Right atrium auricular region (tissue), 2 donors: ENCODE measurements around the gene NPIPB6. TPM values are rescaled to one million over a fixed set of nuclear protein-coding genes. Genes with fewer than 3 reads are reported as not detected.

Experiments
- DNase-seq: peaks from one replicate; pipeline ENCODE4 v3.0.0-alpha.2; 2019; ENCODE audit warnings: low spot score
- H3K27ac ChIP-seq, 2 donors: fragments of 200-600 bp; sonication (generic); 1 replicate in 1 of 2; 2 replicates in 1 of 2; pipeline ENCODE4 v1.5.1; 2016 to 2019
- H3K27me3 ChIP-seq, 2 donors: fragments of 200-600 bp; sonication (generic); one replicate each; pipeline versions ENCODE4 v1.5.1 to v1.6.0; 2017 to 2019
- H3K36me3 ChIP-seq: fragments of 200-600 bp; sonication (generic); one replicate; pipeline ENCODE4 v1.5.1; 2016
- H3K4me1 ChIP-seq, 2 donors: fragments of 200-600 bp; sonication (generic); one replicate each; pipeline versions ENCODE4 v1.5.1 to v1.6.0; 2017 to 2019
- H3K4me3 ChIP-seq, 2 donors: fragments of 200-600 bp; sonication (generic); 1 replicate in 1 of 2; 2 replicates in 1 of 2; pipeline ENCODE4 v1.5.1; 2017 to 2019; ENCODE audit warnings: mild to moderate bottlenecking in 1 of 2, moderate library complexity in 1 of 2
- H3K9me3 ChIP-seq, 2 donors: fragments of 200-600 bp; sonication (generic); one replicate each; pipeline ENCODE4 v1.5.1; 2019
- total RNA-seq, 2 donors: library from RNA; depleted of rRNA; stranded (reverse); fragments of >200 nt; gene quantifications; one replicate each; pipeline ENCODE4 v1.1.0, GENCODE V29; 2016
- TF ChIP-seq, protein P1 (sequence below), 2 donors: fragments of 200-600 bp; sonication (generic); IDR thresholded peaks; one replicate each; pipeline ENCODE4 v1.5.1; 2019; ENCODE audit warnings: antibody characterized with exemption in 2 of 2

Gene NPIPB6
- total RNA-seq, 2 donors from 2014 or later, result 1.1 TPM; not detected in 1

GRCh38 chr16:28297784-28298510, 65.4 kb downstream of the NPIPB6 start:
- TF ChIP-seq, protein P1, sequence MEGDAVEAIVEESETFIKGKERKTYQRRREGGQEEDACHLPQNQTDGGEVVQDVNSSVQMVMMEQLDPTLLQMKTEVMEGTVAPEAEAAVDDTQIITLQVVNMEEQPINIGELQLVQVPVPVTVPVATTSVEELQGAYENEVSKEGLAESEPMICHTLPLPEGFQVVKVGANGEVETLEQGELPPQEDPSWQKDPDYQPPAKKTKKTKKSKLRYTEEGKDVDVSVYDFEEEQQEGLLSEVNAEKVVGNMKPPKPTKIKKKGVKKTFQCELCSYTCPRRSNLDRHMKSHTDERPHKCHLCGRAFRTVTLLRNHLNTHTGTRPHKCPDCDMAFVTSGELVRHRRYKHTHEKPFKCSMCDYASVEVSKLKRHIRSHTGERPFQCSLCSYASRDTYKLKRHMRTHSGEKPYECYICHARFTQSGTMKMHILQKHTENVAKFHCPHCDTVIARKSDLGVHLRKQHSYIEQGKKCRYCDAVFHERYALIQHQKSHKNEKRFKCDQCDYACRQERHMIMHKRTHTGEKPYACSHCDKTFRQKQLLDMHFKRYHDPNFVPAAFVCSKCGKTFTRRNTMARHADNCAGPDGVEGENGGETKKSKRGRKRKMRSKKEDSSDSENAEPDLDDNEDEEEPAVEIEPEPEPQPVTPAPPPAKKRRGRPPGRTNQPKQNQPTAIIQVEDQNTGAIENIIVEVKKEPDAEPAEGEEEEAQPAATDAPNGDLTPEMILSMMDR (IDR thresholded peaks at IDR 0.05), result no peak
- no peak for DNase-seq
- Histone ChIP-seq H3K36me3 (no peaks in the 10 kb centered on the region), H3K27ac (no peak overlapping the region), H3K4me3 (no peak overlapping the region), H3K9me3 (no peaks in the 10 kb centered on the region), H3K4me1 (peaks cover 0 to 15% of the 10 kb centered on the region in 2 donors), H3K27me3 (no peaks in the 10 kb centered on the region)

- Histone ChIP-seq H3K9me3 (no peaks in the 10 kb centered on the region), H3K27ac (no peak overlapping the region), H3K27me3 (no peaks in the 10 kb centered on the region), H3K36me3 (no peaks in the 10 kb centered on the region), H3K4me1 (peaks cover 0 to 20% of the 10 kb centered on the region in 2 donors), H3K4me3 (no peak overlapping the region)
- DNase-seq, result no peak
- TF ChIP-seq, protein P1 (IDR thresholded peaks at IDR 0.05), result no peak
Measured at GRCh38 chr16:28297308-28297707, 66.0 kb downstream of the NPIPB6 start.

- H3K4me3 ChIP-seq, result no peak overlapping the region
- no peaks in the 10 kb centered on the region for H3K36me3 ChIP-seq
- H3K9me3 ChIP-seq, result no peaks in the 10 kb centered on the region
- peaks cover 0 to 19% of the 10 kb centered on the region in 2 donors for H3K4me1 ChIP-seq
- no peaks in the 10 kb centered on the region for H3K27me3 ChIP-seq
- TF ChIP-seq, protein P1 (IDR thresholded peaks at IDR 0.05), result no peak
- DNase-seq, result no peak
- no peak overlapping the region for H3K27ac ChIP-seq
Measured at GRCh38 chr16:28295276-28295675, 68.0 kb downstream of the NPIPB6 start.

GRCh38 chr16:28294201-28294600, 69.1 kb downstream of the NPIPB6 start:
- H3K27me3 ChIP-seq, result no peaks in the 10 kb centered on the region
- DNase-seq, result no peak
- H3K4me1 ChIP-seq, result peaks cover 0 to 19% of the 10 kb centered on the region in 2 donors
- no peaks in the 10 kb centered on the region for H3K36me3 ChIP-seq
- no peak overlapping the region for H3K27ac ChIP-seq
- H3K4me3 ChIP-seq, result no peak overlapping the region
- H3K9me3 ChIP-seq, result no peaks in the 10 kb centered on the region
- TF ChIP-seq, protein P1 (IDR thresholded peaks at IDR 0.05), result no peak

- DNase-seq, result no peak
- Histone ChIP-seq H3K36me3 (no peaks in the 10 kb centered on the region), H3K27ac (no peak overlapping the region), H3K4me3 (no peak overlapping the region), H3K9me3 (no peaks in the 10 kb centered on the region), H3K4me1 (peaks cover 0 to 19% of the 10 kb centered on the region in 2 donors), H3K27me3 (no peaks in the 10 kb centered on the region)
- TF ChIP-seq, protein P1 (IDR thresholded peaks at IDR 0.05), result no peak
Measured at GRCh38 chr16:28293601-28293960, 69.7 kb downstream of the NPIPB6 start.
